Keratinocyte (primary cell): ENCODE measurements around the gene SLAIN2. TPM values are rescaled to one million over a fixed set of nuclear protein-coding genes. Genes with fewer than 3 reads are reported as not detected.
"Not testable (repeated sequence)": the region's sequence is repeated elsewhere in the genome, so short reads cannot be mapped to it uniquely, and the experiment has no call there.

Experiments used
- DNase-seq: peaks from one replicate; pipeline ENCODE4 v3.0.0-alpha.2; 2011; ENCODE audit warnings: low read depth, missing footprints, low spot score
- FAIRE-seq: peaks from 2 replicates; lab custom pipeline; 2011; peaks lifted over from hg19 to GRCh38; lab: Jason Lieb, UNC
- H2AFZ ChIP-seq: 2 replicates; pipeline ENCODE4 v1.6.0; 2012; ENCODE audit warnings: low read length, control low read depth, inconsistent platforms; ENCODE audit not compliant: control insufficient read depth
- H3K27ac ChIP-seq: 2 replicates; pipeline ENCODE4 v1.5.1; 2011; ENCODE audit warnings: low read length; ENCODE audit not compliant: control insufficient read depth, insufficient read depth
- H3K27me3 ChIP-seq: 3 replicates; pipeline ENCODE4 v1.6.0; 2011; ENCODE audit warnings: low read length; ENCODE audit not compliant: control insufficient read depth, insufficient read depth; ENCODE audit errors: extremely low read depth
- H3K36me3 ChIP-seq, 2 experiments: 2 replicates in 1 of 2; 3 replicates in 1 of 2; pipeline ENCODE4 v1.5.1; 2011; ENCODE audit warnings: low read length in 2 of 2, mild to moderate bottlenecking in 1 of 2; ENCODE audit not compliant: control insufficient read depth in 2 of 2, insufficient read depth in 2 of 2; ENCODE audit errors: extremely low read depth in 1 of 2
- H3K4me1 ChIP-seq: 3 replicates; pipeline ENCODE4 v1.5.1; 2011; ENCODE audit warnings: low read length; ENCODE audit not compliant: control insufficient read depth, insufficient read depth; ENCODE audit errors: extremely low read depth
- H3K4me2 ChIP-seq: 3 replicates; pipeline ENCODE4 v1.6.0; 2011; ENCODE audit warnings: low read depth, low read length; ENCODE audit not compliant: control insufficient read depth, insufficient read depth; ENCODE audit errors: extremely low read depth
- H3K4me3 ChIP-seq, 3 experiments: fragments of 200-600 bp in 1 of 3; sonication (generic) in 1 of 3; 2 replicates in 2 of 3; 3 replicates in 1 of 3; pipeline ENCODE4 v1.5.1; 2011 to 2016; ENCODE audit warnings: low read length in 3 of 3, mild to moderate bottlenecking in 3 of 3, control low read depth in 2 of 3, inconsistent platforms in 1 of 3, low read depth in 1 of 3, mixed read lengths in 1 of 3, mixed run types in 1 of 3, moderate library complexity in 1 of 3; ENCODE audit not compliant: control insufficient read depth in 2 of 3, insufficient read depth in 2 of 3; ENCODE audit errors: extremely low read depth in 1 of 3
- H3K79me2 ChIP-seq: 2 replicates; pipeline ENCODE4 v1.6.0; 2012; ENCODE audit warnings: low read length; ENCODE audit not compliant: control insufficient read depth, insufficient read depth
- H3K9ac ChIP-seq: 3 replicates; pipeline ENCODE4 v1.6.0; 2011; ENCODE audit warnings: low read length; ENCODE audit not compliant: control insufficient read depth, insufficient read depth; ENCODE audit errors: extremely low read depth
- H3K9me1 ChIP-seq: 3 replicates; pipeline ENCODE4 v1.6.0; 2011; ENCODE audit warnings: low read length; ENCODE audit not compliant: control insufficient read depth, insufficient read depth; ENCODE audit errors: extremely low read depth
- H3K9me3 ChIP-seq: 2 replicates; pipeline ENCODE4 v1.5.1; 2012; ENCODE audit warnings: low read depth, low read length; ENCODE audit not compliant: control insufficient read depth
- H4K20me1 ChIP-seq: 3 replicates; pipeline ENCODE4 v1.6.0; 2011; ENCODE audit warnings: low read length; ENCODE audit not compliant: control insufficient read depth, insufficient read depth; ENCODE audit errors: extremely low read depth
- EZH2 ChIP-seq: IDR thresholded peaks from one replicate; pipeline ENCODE4 v1.6.1; 2012; ENCODE audit warnings: inconsistent platforms, mild to moderate bottlenecking, low read length, moderate library complexity
- dilution Hi-C: fragments of 300-500 bp; cut with MboI; formaldehyde crosslinking; loops from one replicate; pipeline ENCODE4 v1.7.0; 2020; ENCODE audit warnings: low sequenced_read_pairs; ENCODE audit not compliant: extremely low pct_ligation_motif_present
- polyA plus RNA-seq, 5 experiments: library from polyadenylated mRNA; depleted of rRNA in 3 of 5; stranded (reverse) in 3 of 5; stranded (forward) in 1 of 5; unstranded in 1 of 5; fragments of >200 nt; gene quantifications; 1 replicate in 1 of 5; 2 replicates in 3 of 5; 3 replicates in 1 of 5; pipeline versions ENCODE4 v1.2.1 to v1.2.3, GENCODE V29; 2011 to 2012; ENCODE audit warnings: missing spikeins in 2 of 5, low read depth in 1 of 5, low replicate concordance in 1 of 5
- TF ChIP-seq, protein P1 (sequence below), 3 experiments: IDR thresholded peaks in 1 of 3; conservative IDR thresholded peaks in 1 of 3; optimal IDR thresholded peaks in 1 of 3; 2 replicates in 2 of 3; 3 replicates in 1 of 3; pipeline versions ENCODE3 to v1.5.1; 2011; ENCODE audit warnings: low read length in 3 of 3, mild to moderate bottlenecking in 3 of 3, moderate library complexity in 2 of 3, control low read depth in 1 of 3, inconsistent platforms in 1 of 3; ENCODE audit not compliant: insufficient read depth in 2 of 3; ENCODE audit errors: extremely low read depth in 1 of 3

The SLAIN2 gene
- polyA plus RNA-seq, 1 donor (not counting 4 experiments of a cell fraction or from before 2014, with no cell fraction given) = 72.4 TPM

DNA sequence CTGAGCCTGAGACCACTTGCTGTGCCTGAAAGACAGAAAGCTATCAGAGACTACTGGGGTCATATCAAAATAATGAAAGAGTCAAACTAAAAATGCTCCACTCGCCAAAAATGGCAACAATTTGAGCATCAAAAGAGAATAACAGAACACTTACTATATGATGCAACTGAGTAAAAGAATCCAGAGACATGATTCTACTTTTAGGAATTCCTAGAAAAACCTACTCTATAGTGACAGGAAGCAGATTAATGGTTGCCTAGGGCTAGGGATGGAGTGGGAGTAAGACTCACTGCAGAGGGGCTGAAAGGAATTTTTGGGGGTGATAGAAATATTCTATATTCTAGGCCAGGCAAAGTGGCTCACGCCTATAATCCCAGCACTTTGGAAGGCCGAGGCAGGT lies 29.4 kb upstream of the SLAIN2 start:
- Histone ChIP-seq H3K9me1 (no peaks in the 10 kb centered on the region), H3K27me3 (no peaks in the 10 kb centered on the region), H3K4me2 (no peak overlapping the region), H3K9me3 (no peaks in the 10 kb centered on the region), H3K4me1 (no peaks in the 10 kb centered on the region), H4K20me1 (no peaks in the 10 kb centered on the region), H3K36me3 (no peaks in the 10 kb centered on the region), H3K4me3 (no peak overlapping the region), H2AFZ (no peak overlapping the region), H3K79me2 (no peaks in the 10 kb centered on the region), H3K9ac (no peak overlapping the region), H3K27ac (no peak overlapping the region)
- FAIRE-seq = no peak
- TF ChIP-seq EZH2 = no peak
- no peak for DNase-seq
- dilution Hi-C loops = no loop called here

DNA sequence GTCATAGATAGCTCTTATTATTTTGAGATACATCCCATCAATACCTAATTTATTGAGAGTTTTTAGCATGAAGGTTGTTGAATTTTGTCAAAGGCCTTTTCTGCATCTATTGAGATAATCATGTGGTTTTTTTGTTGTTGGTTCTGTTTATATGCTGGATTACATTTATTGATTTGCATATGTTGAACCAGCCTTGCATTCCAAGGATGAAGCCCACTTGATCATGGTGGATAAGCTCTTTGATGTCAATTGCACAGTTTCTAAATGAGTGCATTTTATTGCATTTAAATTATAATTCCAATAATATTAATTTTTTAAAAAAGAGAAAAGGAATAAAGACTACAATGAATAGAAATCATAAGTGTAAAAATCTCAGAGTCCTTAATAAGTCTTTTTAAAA lies 26.6 kb upstream of the SLAIN2 start:
- H3K27ac ChIP-seq, H3K36me3 ChIP-seq, H3K4me1 ChIP-seq, H3K79me2 ChIP-seq, H2AFZ ChIP-seq, H3K9me3 ChIP-seq, H3K9me1 ChIP-seq, H3K4me3 ChIP-seq, H4K20me1 ChIP-seq, dilution Hi-C loops, H3K4me2 ChIP-seq, H3K9ac ChIP-seq, DNase-seq, FAIRE-seq, H3K27me3 ChIP-seq: not testable (repeated sequence)

DNA sequence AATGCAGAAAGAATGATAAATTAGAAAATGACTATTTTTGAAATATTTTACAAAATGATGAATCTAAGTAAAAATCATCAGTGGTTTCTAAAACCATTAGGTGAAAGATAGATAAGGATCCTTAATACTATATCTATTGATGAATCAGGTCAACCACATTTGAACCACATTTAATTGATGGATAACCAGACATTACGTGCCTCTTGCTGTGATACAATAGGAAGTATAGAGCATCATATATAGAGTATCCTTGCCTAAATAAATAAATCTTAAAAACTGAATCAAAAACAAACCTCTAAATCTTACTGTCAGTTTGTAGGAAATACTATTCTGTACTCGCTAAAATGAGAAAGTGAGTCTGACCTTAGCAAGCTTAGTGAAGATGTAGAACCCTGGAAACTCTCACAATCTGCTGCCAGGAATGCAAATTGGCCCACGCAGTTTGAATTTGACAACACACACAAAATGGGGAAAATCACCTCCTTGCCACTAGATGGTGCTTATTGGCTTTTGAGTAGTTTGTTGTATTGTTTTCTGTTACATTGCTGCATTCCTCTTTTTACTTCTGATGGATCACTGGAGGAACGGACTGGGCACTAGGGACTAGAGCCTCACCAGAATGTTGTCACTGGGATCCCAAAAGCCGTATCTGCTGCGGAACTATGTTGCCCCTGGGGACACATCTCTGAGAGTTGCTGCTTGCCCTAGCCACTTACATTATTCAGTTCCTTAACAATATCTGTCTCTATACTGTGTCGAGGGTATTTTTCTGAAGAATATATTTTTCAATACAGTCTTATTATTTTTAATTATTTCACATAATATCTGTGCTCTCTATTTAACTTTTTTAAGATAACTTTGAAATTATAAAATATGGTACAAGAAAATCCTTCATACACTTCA lies 25.4 kb upstream of the SLAIN2 start:
- Histone ChIP-seq H2AFZ (peak overlapping the region; percentile 80), H3K9me1 (no peaks in the 10 kb centered on the region), H3K27ac (no peak overlapping the region), H3K79me2 (no peaks in the 10 kb centered on the region), H3K36me3 (no peaks in the 10 kb centered on the region), H3K4me1 (no peaks in the 10 kb centered on the region), H3K9me3 (no peaks in the 10 kb centered on the region), H3K4me2 (no peak overlapping the region), H3K4me3 (no peak overlapping the region), H4K20me1 (no peaks in the 10 kb centered on the region), H3K27me3 (no peaks in the 10 kb centered on the region), H3K9ac (no peak overlapping the region)
- DNase-seq = no peak
- no peak for TF ChIP-seq EZH2
- TF ChIP-seq, protein P1, sequence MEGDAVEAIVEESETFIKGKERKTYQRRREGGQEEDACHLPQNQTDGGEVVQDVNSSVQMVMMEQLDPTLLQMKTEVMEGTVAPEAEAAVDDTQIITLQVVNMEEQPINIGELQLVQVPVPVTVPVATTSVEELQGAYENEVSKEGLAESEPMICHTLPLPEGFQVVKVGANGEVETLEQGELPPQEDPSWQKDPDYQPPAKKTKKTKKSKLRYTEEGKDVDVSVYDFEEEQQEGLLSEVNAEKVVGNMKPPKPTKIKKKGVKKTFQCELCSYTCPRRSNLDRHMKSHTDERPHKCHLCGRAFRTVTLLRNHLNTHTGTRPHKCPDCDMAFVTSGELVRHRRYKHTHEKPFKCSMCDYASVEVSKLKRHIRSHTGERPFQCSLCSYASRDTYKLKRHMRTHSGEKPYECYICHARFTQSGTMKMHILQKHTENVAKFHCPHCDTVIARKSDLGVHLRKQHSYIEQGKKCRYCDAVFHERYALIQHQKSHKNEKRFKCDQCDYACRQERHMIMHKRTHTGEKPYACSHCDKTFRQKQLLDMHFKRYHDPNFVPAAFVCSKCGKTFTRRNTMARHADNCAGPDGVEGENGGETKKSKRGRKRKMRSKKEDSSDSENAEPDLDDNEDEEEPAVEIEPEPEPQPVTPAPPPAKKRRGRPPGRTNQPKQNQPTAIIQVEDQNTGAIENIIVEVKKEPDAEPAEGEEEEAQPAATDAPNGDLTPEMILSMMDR (optimal IDR thresholded peaks at IDR 0.05 in 1 of 3, IDR thresholded peaks at IDR 0.05 in 1 of 3, conservative IDR thresholded peaks at IDR 0.05 in 1 of 3; ENCODE audit: extremely low read depth in 1 of 3, insufficient read depth in 2 of 3, low read length in 3 of 3) = peak; percentile 64 to 84 (median 74)
- FAIRE-seq = peak; percentile 94
- dilution Hi-C loops = no loop called here
